Measurements from ENCODE around the gene PRR18. TPM values are rescaled to one million over a fixed set of nuclear protein-coding genes. Genes with fewer than 3 reads are reported as not detected.
A peak's percentile ranks its signal among the peaks of the same experiment; 100 is the strongest.

The PRR18 gene
- total and polyA plus RNA-seq, 2 of the 13 experiments (the other 11 are each of a cell fraction or from before 2014, with no cell fraction given), result 0.04 TPM

GRCh38 chr6:166342349-166343149, 34.4 kb upstream of the PRR18 start, which contains the start of gene SFT2D1 (continued):
- TF ChIP-seq MXI1 (IDR thresholded peaks at IDR 0.05; ENCODE audit: borderline replicate concordance, low read depth, low read length) (no peak; the same call in 2 of the 3 replicates), NFE2L2 (IDR thresholded peaks at IDR 0.05; ENCODE audit: low read length) (no peak), SP5 (CRISPR knock-in tag; IDR thresholded peaks at IDR 0.05; ENCODE audit: borderline replicate concordance, low read depth) (peak; percentile 9; the same call in 1 of the 2 replicates), ZNF142 (CRISPR knock-in tag; IDR thresholded peaks at IDR 0.05) (peak; percentile 87; the same call in 1 of the 2 replicates), ZNF3 (CRISPR knock-in tag; IDR thresholded peaks at IDR 0.05) (peak; percentile 52; the same call in 1 of the 2 replicates), IRF1 (CRISPR knock-in tag; IDR thresholded peaks at IDR 0.05; ENCODE audit: low read depth) (no peak), ZNF17 (CRISPR knock-in tag; IDR thresholded peaks at IDR 0.05) (no peak), NFE2L1 (CRISPR knock-in tag; IDR thresholded peaks at IDR 0.05; ENCODE audit: borderline replicate concordance) (no peak), PAX8 (CRISPR knock-in tag; IDR thresholded peaks at IDR 0.05; ENCODE audit: borderline replicate concordance) (peak; percentile 63; the same call in 1 of the 2 replicates), ZNF510 (CRISPR knock-in tag; IDR thresholded peaks at IDR 0.05; ENCODE audit: low read depth) (no peak), NBN (conservative IDR thresholded peaks at IDR 0.05) (no peak), EHMT2 (IDR thresholded peaks at IDR 0.05; ENCODE audit: borderline replicate concordance, low read depth, low read length) (no peak), GABPA (IDR thresholded peaks at IDR 0.05; ENCODE audit: low read depth, low read length) (peak; percentile 95), GABPA (CRISPR knock-in tag; IDR thresholded peaks at IDR 0.05; ENCODE audit: low read depth) (peak; percentile 95), YY1 (IDR thresholded peaks at IDR 0.05; ENCODE audit: insufficient read depth, insufficient replicate concordance, low read depth, low read length) (peak; percentile 63), U2AF1 (optimal IDR thresholded peaks at IDR 0.05; ENCODE audit: low read depth, low read length) (peak; percentile 9), ZMYM3 (CRISPR knock-in tag; IDR thresholded peaks at IDR 0.05) (peak; percentile 90), NAIF1 (CRISPR knock-in tag; IDR thresholded peaks at IDR 0.05; ENCODE audit: borderline replicate concordance) (peak; percentile 92; the same call in 1 of the 2 replicates), ZFP90 (CRISPR knock-in tag; IDR thresholded peaks at IDR 0.05; ENCODE audit: borderline replicate concordance) (peak; percentile 89; the same call in 1 of the 2 replicates), PITX1 (CRISPR knock-in tag; IDR thresholded peaks at IDR 0.05) (peak; percentile 73), RFXANK (CRISPR knock-in tag; IDR thresholded peaks at IDR 0.05) (0 out of 2 replicates have a peak, but pooled peaks have one; percentile 79), SOX13 (IDR thresholded peaks at IDR 0.05) (no peak; the same call in 1 of the 2 replicates), SOX13 (CRISPR knock-in tag; conservative IDR thresholded peaks at IDR 0.05 in 1 of 2, IDR thresholded peaks at IDR 0.05 in 1 of 2) (peak in 1 of 2 experiments; percentile 30; a peak in 2 of 4 replicates), ZNF207 (IDR thresholded peaks at IDR 0.05; ENCODE audit: borderline replicate concordance) (no peak), KLF16 (CRISPR knock-in tag; IDR thresholded peaks at IDR 0.05) (peak in 1 of 2 experiments; percentile 94; a peak in 2 of 4 replicates)

All from HepG2 (cell line).